Duodenal mucosa (tissue), 2 donors: ENCODE measurements around the gene POTEB2.
"Not testable (repeated sequence)": the region's sequence is repeated elsewhere in the genome, so short reads cannot be mapped to it uniquely, and the experiment has no call there.

ENCODE experiments used
- H3K27ac ChIP-seq: one replicate; pipeline ENCODE4 v1.7.0; 2013; ENCODE audit warnings: low read depth, low read length
- H3K27me3 ChIP-seq, 2 donors: one replicate each; pipeline ENCODE4 v1.7.0; 2013; ENCODE audit warnings: low read length in 2 of 2, control low read depth in 1 of 2; ENCODE audit not compliant: insufficient read depth in 2 of 2, control insufficient read depth in 1 of 2
- H3K36me3 ChIP-seq, 2 donors: one replicate each; pipeline ENCODE4 v1.7.0; 2013; ENCODE audit warnings: low read length in 2 of 2, control low read depth in 1 of 2; ENCODE audit not compliant: insufficient read depth in 2 of 2, control insufficient read depth in 1 of 2
- H3K4me1 ChIP-seq, 2 donors: one replicate each; pipeline ENCODE4 v1.7.0; 2013; ENCODE audit warnings: low read length in 2 of 2, control low read depth in 1 of 2; ENCODE audit not compliant: insufficient read depth in 2 of 2, control insufficient read depth in 1 of 2
- H3K4me3 ChIP-seq, 2 donors: one replicate each; pipeline ENCODE4 v1.7.0; 2013; ENCODE audit warnings: low read length in 2 of 2, low read depth in 1 of 2
- H3K9ac ChIP-seq, 2 donors: one replicate each; pipeline ENCODE4 v1.7.0; 2013; ENCODE audit warnings: low read length in 2 of 2, low read depth in 1 of 2
- H3K9me3 ChIP-seq, 2 donors: one replicate each; pipeline ENCODE4 v1.7.0; 2013; ENCODE audit warnings: low read length in 2 of 2, control low read depth in 1 of 2; ENCODE audit not compliant: control insufficient read depth in 1 of 2

Gene POTEB2

GRCh38 chr15:20866214-20866613 is at the start of gene POTEB2:
POTEB2 (minus strand) TSS chr15:20866314; CDS start chr15:20866281, 33 bp downstream.
- H3K4me3 ChIP-seq, H3K36me3 ChIP-seq, H3K27ac ChIP-seq, H3K4me1 ChIP-seq, H3K9me3 ChIP-seq, H3K9ac ChIP-seq, H3K27me3 ChIP-seq: not testable (repeated sequence)

- not testable (repeated sequence) for H3K4me3 ChIP-seq, H3K36me3 ChIP-seq, H3K4me1 ChIP-seq, H3K9ac ChIP-seq, H3K27me3 ChIP-seq, H3K9me3 ChIP-seq, H3K27ac ChIP-seq
Observed at GRCh38 chr15:20879916-20880315, 13.8 kb upstream of the POTEB2 start.

GRCh38 chr15:20878464-20878863 is 12.3 kb upstream of the POTEB2 start:
- H3K4me1 ChIP-seq, H3K9me3 ChIP-seq, H3K9ac ChIP-seq, H3K4me3 ChIP-seq, H3K36me3 ChIP-seq, H3K27ac ChIP-seq, H3K27me3 ChIP-seq: not testable (repeated sequence)

GRCh38 chr15:20877819-20878218 is 11.7 kb upstream of the POTEB2 start:
- H3K9ac ChIP-seq, H3K9me3 ChIP-seq, H3K36me3 ChIP-seq: not testable (repeated sequence)

More at GRCh38 chr15:20877819-20878218, 11.7 kb upstream of the POTEB2 start:
- not testable (repeated sequence) for H3K27me3 ChIP-seq, H3K4me1 ChIP-seq, H3K27ac ChIP-seq, H3K4me3 ChIP-seq
